Activated CD8-positive, alpha-beta T cell treated with anti-CD3 and anti-CD28 coated beads for 36 hours (primary cell): ENCODE data around the gene CYP26B1. TPM values are rescaled to one million over a fixed set of nuclear protein-coding genes. Genes with fewer than 3 reads are reported as not detected.

Source experiments
- ATAC-seq: fragments of 200-7000 bp; cut with Tn5 transposase; one replicate; pipeline ENCODE4 v1.10.0; 2021; ENCODE audit warnings: mild to moderate bottlenecking, moderate library complexity
- CTCF ChIA-PET: fragments of 350-600 bp; sonication (Branson Sonifier 250); formaldehyde crosslinking; loops from one replicate; lab custom pipeline; 2021; ENCODE audit warnings: antibody characterized with exemption; lab: Charles Lee
- POLR2A ChIA-PET: fragments of 350-600 bp; sonication (Branson Sonifier 250); formaldehyde crosslinking; loops from one replicate; lab custom pipeline; 2021; ENCODE audit warnings: antibody characterized with exemption; lab: Charles Lee
- DNase-seq: peaks from one replicate; pipeline ENCODE4 v3.0.0-alpha.2; 2020
- H3K27ac Mint-ChIP-seq: one replicate; pipeline ENCODE4 v1.8.0; 2021; ENCODE audit warnings: mild to moderate bottlenecking, mixed read lengths
- H3K27me3 Mint-ChIP-seq: one replicate; pipeline ENCODE4 v1.8.0; 2021; ENCODE audit warnings: mixed read lengths
- H3K36me3 Mint-ChIP-seq: one replicate; pipeline ENCODE4 v1.8.0; 2021; ENCODE audit warnings: low read depth, mixed read lengths
- H3K4me1 Mint-ChIP-seq: one replicate; pipeline ENCODE4 v1.8.0; 2021; ENCODE audit warnings: low read depth, mixed read lengths
- H3K4me3 Mint-ChIP-seq: one replicate; pipeline ENCODE4 v1.8.0; 2021; ENCODE audit warnings: mild to moderate bottlenecking, moderate library complexity, mixed read lengths
- H3K9me3 Mint-ChIP-seq: one replicate; pipeline ENCODE4 v1.8.0; 2021; ENCODE audit warnings: mixed read lengths
- intact Hi-C: fragments of 100-400 bp; cut with micrococcal nuclease; formaldehyde crosslinking; loops from one replicate; pipeline ENCODE4 v1.10.0; 2022
- total RNA-seq, 2 experiments: library from RNA; stranded (reverse); gene quantifications; one replicate each; pipeline ENCODE4 v1.2.3, GENCODE V29; 2021
- TF ChIP-seq, protein P1 (sequence below): fragments of 200-600 bp; IDR thresholded peaks from one replicate; pipeline ENCODE4 v1.8.0; 2022; ENCODE audit warnings: antibody characterized with exemption, mild to moderate bottlenecking

CYP26B1 gene
- total RNA-seq, 2 experiments from 2014 or later = not detected

- CTCF ChIA-PET = no interaction called here
These were observed 7.6 kb downstream of the CYP26B1 start for GRCh38 chr2:72139874-72140620.

DNA sequence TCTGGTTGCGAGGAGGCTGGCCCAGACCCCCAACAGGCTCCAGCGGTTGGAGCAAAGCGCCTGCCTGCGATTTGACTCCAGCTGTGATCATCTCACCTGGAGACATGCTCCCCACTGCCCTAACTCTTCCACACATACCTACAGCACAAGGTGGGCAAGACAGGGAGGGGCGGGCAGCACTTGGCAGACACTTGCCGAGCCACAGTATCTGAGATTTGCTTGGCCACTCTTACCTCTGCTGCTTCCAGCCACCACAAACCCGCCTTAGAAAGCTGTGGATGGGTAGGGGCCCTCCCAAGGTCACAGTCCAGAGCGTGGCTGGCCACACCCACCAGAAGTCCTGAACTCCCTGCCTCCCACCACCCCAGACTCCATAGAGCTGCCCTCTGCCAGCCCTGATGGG, 8.2 kb downstream of the CYP26B1 start:
- Mint-ChIP-seq H3K4me1 (peaks cover 6% of the 10 kb centered on the region), H3K9me3 (no peaks in the 10 kb centered on the region), H3K4me3 (no peak overlapping the region), H3K27ac (no peak overlapping the region), H3K27me3 (peaks cover 15% of the 10 kb centered on the region), H3K36me3 (no peaks in the 10 kb centered on the region)
- ChIA-PET CTCF (no interaction called here), POLR2A (no interaction called here)
- ATAC-seq = no peak
- no peak for DNase-seq
- intact Hi-C loops = no loop called here
- TF ChIP-seq, protein P1, sequence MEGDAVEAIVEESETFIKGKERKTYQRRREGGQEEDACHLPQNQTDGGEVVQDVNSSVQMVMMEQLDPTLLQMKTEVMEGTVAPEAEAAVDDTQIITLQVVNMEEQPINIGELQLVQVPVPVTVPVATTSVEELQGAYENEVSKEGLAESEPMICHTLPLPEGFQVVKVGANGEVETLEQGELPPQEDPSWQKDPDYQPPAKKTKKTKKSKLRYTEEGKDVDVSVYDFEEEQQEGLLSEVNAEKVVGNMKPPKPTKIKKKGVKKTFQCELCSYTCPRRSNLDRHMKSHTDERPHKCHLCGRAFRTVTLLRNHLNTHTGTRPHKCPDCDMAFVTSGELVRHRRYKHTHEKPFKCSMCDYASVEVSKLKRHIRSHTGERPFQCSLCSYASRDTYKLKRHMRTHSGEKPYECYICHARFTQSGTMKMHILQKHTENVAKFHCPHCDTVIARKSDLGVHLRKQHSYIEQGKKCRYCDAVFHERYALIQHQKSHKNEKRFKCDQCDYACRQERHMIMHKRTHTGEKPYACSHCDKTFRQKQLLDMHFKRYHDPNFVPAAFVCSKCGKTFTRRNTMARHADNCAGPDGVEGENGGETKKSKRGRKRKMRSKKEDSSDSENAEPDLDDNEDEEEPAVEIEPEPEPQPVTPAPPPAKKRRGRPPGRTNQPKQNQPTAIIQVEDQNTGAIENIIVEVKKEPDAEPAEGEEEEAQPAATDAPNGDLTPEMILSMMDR = no peak

More at GRCh38 chr2:72139874-72140620, 7.6 kb downstream of the CYP26B1 start:
- no peak for ATAC-seq
- TF ChIP-seq, protein P1 = no peak
- Mint-ChIP-seq H3K9me3 (no peaks in the 10 kb centered on the region), H3K4me1 (peaks cover 7% of the 10 kb centered on the region), H3K27ac (no peak overlapping the region), H3K36me3 (no peaks in the 10 kb centered on the region), H3K27me3 (peaks cover 17% of the 10 kb centered on the region), H3K4me3 (no peak overlapping the region)
- no peak for DNase-seq
- intact Hi-C loops = no loop called here
- POLR2A ChIA-PET = no interaction called here

- Mint-ChIP-seq H3K4me3 (no peak overlapping the region), H3K27me3 (peaks cover 12% of the 10 kb centered on the region), H3K9me3 (no peaks in the 10 kb centered on the region), H3K4me1 (peaks cover 4% of the 10 kb centered on the region), H3K36me3 (no peaks in the 10 kb centered on the region), H3K27ac (no peak overlapping the region)
- DNase-seq (no peak), ATAC-seq (no peak)
- POLR2A ChIA-PET = no interaction called here
- intact Hi-C loops = no loop called here
- TF ChIP-seq, protein P1 = no peak
- CTCF ChIA-PET = interaction anchor here (1.0 kb wide), 1 partner anchor 99 kb away, joined by 3 read pairs; no protein-coding TSS in a partner anchor
These were observed 8.7 kb downstream of the CYP26B1 start for GRCh38 chr2:72138921-72139381.

GRCh38 chr2:72138011-72138881, 9.4 kb downstream of the CYP26B1 start:
- ChIA-PET POLR2A (no interaction called here), CTCF (interaction anchor here (0.9 to 2.0 kb wide), 7 partner anchors 10 to 591 kb away, joined by 3 to 8 read pairs (median 4); no protein-coding TSS in a partner anchor)
- H3K4me1 Mint-ChIP-seq = no peaks in the 10 kb centered on the region
- DNase-seq (no peak), ATAC-seq (no peak)
- H3K36me3 Mint-ChIP-seq = no peaks in the 10 kb centered on the region
- H3K4me3 Mint-ChIP-seq = no peak overlapping the region
- intact Hi-C loops = no loop called here
- TF ChIP-seq, protein P1 = no peak
- H3K27ac Mint-ChIP-seq = no peak overlapping the region
- peaks cover 5% of the 10 kb centered on the region for H3K27me3 Mint-ChIP-seq
- H3K9me3 Mint-ChIP-seq = no peaks in the 10 kb centered on the region
